Naive thymus-derived CD8-positive, alpha-beta T cell (primary cell): Measurements from ENCODE around the gene LAPTM5. TPM values are rescaled to one million over a fixed set of nuclear protein-coding genes. Genes with fewer than 3 reads are reported as not detected.

Source experiments
- microRNA-seq: library from miRNA; unstranded; fragments of <30 nt; microRNA quantifications from one replicate; pipeline ENCODE4 v1.2.0, GENCODE V29; 2022; ENCODE audit warnings: borderline microRNAs expressed
- polyA plus RNA-seq, 3 donors: library from polyadenylated mRNA; unstranded; fragments of 300-500 nt; fragmentation: Illumina TruSeq; gene quantifications; one replicate each; pipeline ENCODE4 v1.2.3, GENCODE V29; 2021
- total RNA-seq, 8 experiments: library from RNA in 2 of 8; stranded (reverse) in 2 of 8; gene quantifications; one replicate each; pipeline ENCODE4 v1.2.3 and lab custom pipeline; 2021 to 2026

LAPTM5 gene
- total and polyA plus RNA-seq, 5 experiments from 2014 or later: 534 to 602 (median 565) TPM

Small RNA genes lying within 50 kb of the gene (microRNA-seq; reads per million reads assigned to microRNA genes)
- not detected for gene MIR4420

Other genes with a start within 250 kb of the LAPTM5 start
- under 1 TPM; 0.47 to 0.96 TPM for gene MATN1, start 34.2 kb downstream of the LAPTM5 start, total RNA-seq
- gene MATN1, start 34.2 kb downstream of the LAPTM5 start, polyA plus RNA-seq: under 1 TPM in 1 of 3 donors, not detected in 2; 0.07 TPM
- gene SDC3, start 151.0 kb upstream of the LAPTM5 start, total RNA-seq: under 1 TPM; 0.16 to 0.66 TPM
- not detected for gene SDC3, start 151.0 kb upstream of the LAPTM5 start, polyA plus RNA-seq